ENCODE data around the gene TTLL6. TPM values are rescaled to one million over a fixed set of nuclear protein-coding genes. Genes with fewer than 3 reads are reported as not detected.

TTLL6 gene
- total and polyA plus RNA-seq, 9 of the 15 experiments (the other 6 are each of a cell fraction or from before 2014, with no cell fraction given): 0.05 TPM; not detected in 8

DNA sequence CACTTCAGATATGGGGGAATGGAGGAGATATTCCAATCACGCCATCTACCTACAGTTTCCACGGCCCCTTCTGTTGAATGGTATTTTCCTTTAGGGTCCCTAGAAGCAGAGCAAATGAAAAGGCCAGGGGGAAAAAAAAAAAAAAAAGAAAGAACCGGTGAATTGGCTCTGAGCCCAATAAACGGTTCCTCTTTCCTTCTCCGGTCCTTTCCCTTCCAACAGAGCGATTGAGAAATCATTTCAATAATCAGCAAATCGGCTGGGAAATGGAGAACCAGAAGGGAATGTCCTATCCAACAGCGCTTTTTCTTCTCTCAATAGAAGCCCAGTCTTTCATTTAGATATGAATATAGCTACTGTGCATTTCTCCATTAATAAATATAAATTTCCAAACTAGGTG lies 61.7 kb downstream of the TTLL6 start:
- DNase-seq (ENCODE audit: extremely low read depth in 1 of 4, low spot score in 3 of 4): no peak
- BruUV-seq (replicated peaks): no TSS peak
- intact Hi-C loops (cut with micrococcal nuclease): no loop called here
- ATAC-seq: no peak
- peaks cover 6% of the 10 kb centered on the region; the same call in 1 of the 2 replicates for H4K20me1 ChIP-seq (replicated peaks; ENCODE audit: control insufficient read depth, insufficient read depth, low read length)
- in situ Hi-C loops (cut with MboI): no loop called here
- H3K4me3 ChIP-seq: no peak overlapping the region
- no peak overlapping the region for H2AFZ ChIP-seq (ENCODE audit: low read depth, low read length)
- FAIRE-seq: no peak
- H3K4me2 ChIP-seq (ENCODE audit: insufficient read depth, low read length): no peak overlapping the region
- H3K9me3 ChIP-seq (replicated peaks; ENCODE audit: control insufficient read depth, insufficient read depth, low read depth, low read length): no peaks in the 10 kb centered on the region
- no peak overlapping the region for H3K9ac ChIP-seq (ENCODE audit: insufficient read depth in 1 of 2, low read depth in 2 of 2, low read length in 2 of 2)
- peaks cover 0 to 11% of the 10 kb centered on the region in 2 experiments; a peak in 2 of 5 replicates for H3K4me1 ChIP-seq (replicated peaks in 1 of 2; ENCODE audit: control insufficient read depth in 2 of 2, insufficient read depth in 2 of 2, low read length in 2 of 2)
- WGBS (ENCODE audit: insufficient coverage, low coverage, missing lambda C conversion rate): 1% methylated on average over 7 of the region's 8 CpGs
- POLR2A ChIA-PET: interaction anchor here (1.1 kb wide), 1 partner anchor 12 kb away, joined by 3 read pairs; no protein-coding TSS in a partner anchor
- H3K36me3 ChIP-seq (ENCODE audit: control insufficient read depth, insufficient read depth, low read length): no peaks in the 10 kb centered on the region
- H3K79me2 ChIP-seq (ENCODE audit: control insufficient read depth, insufficient read depth, low read length): no peaks in the 10 kb centered on the region
- peaks cover 62 to 70% of the 10 kb centered on the region in 2 experiments for H3K27me3 ChIP-seq (ENCODE audit: control insufficient read depth in 2 of 2, insufficient read depth in 2 of 2, low read length in 2 of 2)
- H3K27ac ChIP-seq (ENCODE audit: extremely low read depth, low read depth, low read length): no peak overlapping the region
- no peaks in the 10 kb centered on the region for H3K9me1 ChIP-seq (ENCODE audit: control insufficient read depth, insufficient read depth, low read length)
- CTCF ChIA-PET (ENCODE audit: low intra/inter-chr PET ratio): no interaction called here
- peak; percentile 54; the same call in 1 of the 2 replicates for TF ChIP-seq NFIC (IDR thresholded peaks at IDR 0.05)
- TF ChIP-seq MAFF (IDR thresholded peaks at IDR 0.05; ENCODE audit: low read length): no peak
- TF ChIP-seq PTRF (tag; IDR thresholded peaks at IDR 0.05): no peak
- no peak for TF ChIP-seq GATAD2A (IDR thresholded peaks at IDR 0.05)
- TF ChIP-seq, protein P1, sequence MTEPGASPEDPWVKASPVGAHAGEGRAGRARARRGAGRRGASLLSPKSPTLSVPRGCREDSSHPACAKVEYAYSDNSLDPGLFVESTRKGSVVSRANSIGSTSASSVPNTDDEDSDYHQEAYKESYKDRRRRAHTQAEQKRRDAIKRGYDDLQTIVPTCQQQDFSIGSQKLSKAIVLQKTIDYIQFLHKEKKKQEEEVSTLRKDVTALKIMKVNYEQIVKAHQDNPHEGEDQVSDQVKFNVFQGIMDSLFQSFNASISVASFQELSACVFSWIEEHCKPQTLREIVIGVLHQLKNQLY (CRISPR knock-in tag; conservative IDR thresholded peaks at IDR 0.05): no peak
- TF ChIP-seq, protein P2, sequence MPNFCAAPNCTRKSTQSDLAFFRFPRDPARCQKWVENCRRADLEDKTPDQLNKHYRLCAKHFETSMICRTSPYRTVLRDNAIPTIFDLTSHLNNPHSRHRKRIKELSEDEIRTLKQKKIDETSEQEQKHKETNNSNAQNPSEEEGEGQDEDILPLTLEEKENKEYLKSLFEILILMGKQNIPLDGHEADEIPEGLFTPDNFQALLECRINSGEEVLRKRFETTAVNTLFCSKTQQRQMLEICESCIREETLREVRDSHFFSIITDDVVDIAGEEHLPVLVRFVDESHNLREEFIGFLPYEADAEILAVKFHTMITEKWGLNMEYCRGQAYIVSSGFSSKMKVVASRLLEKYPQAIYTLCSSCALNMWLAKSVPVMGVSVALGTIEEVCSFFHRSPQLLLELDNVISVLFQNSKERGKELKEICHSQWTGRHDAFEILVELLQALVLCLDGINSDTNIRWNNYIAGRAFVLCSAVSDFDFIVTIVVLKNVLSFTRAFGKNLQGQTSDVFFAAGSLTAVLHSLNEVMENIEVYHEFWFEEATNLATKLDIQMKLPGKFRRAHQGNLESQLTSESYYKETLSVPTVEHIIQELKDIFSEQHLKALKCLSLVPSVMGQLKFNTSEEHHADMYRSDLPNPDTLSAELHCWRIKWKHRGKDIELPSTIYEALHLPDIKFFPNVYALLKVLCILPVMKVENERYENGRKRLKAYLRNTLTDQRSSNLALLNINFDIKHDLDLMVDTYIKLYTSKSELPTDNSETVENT (CRISPR knock-in tag; IDR thresholded peaks at IDR 0.05): no peak
